GM15510 (cell line): ENCODE measurements around the gene GEMIN7.

ENCODE experiments used
- POLR2A ChIP-seq: IDR thresholded peaks from 3 replicates; pipeline ENCODE4 v1.6.1; 2011; ENCODE audit warnings: borderline replicate concordance; ENCODE audit not compliant: insufficient read length; ENCODE audit errors: extremely low read depth

The GEMIN7 gene

GRCh38 chr19:45091031-45091923 lies 12.2 kb downstream of the GEMIN7 start:
- TF ChIP-seq POLR2A: peak; percentile 60

GRCh38 chr19:45092747-45093678 lies 14.0 kb downstream of the GEMIN7 start, which contains the start of gene PPP1R37:
Gene PPP1R37, plus strand, starts transcription at chr19:45093179. Its CDS starts 147 bp downstream, at chr19:45093326.
- peak; percentile 15 for TF ChIP-seq POLR2A

- TF ChIP-seq POLR2A: no peak
These were observed 15.1 kb downstream of the GEMIN7 start for GRCh38 chr19:45094137-45094536.

DNA sequence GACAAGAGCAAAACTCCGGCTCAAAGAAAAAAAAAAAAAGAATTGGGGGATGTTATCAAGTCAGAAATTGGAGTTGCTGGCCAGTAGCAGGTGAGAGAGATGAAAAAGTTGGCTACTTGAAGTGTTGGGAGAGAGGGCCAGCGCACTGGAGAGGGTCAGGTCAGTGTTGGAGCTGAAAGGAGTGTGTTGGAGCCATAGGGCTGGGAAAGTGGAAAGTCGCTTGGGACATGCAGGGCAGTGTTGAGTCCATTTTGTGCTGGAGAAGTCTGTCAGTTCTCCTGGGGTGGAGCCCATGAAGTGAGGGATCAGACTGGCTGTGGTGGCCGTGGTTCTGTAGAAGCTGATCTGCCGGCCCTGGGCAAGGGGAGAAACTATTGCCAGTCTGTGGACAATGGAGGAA lies 15.6 kb downstream of the GEMIN7 start:
- TF ChIP-seq POLR2A: no peak

GRCh38 chr19:45095496-45096413 lies 16.7 kb downstream of the GEMIN7 start:
- TF ChIP-seq POLR2A: no peak

DNA sequence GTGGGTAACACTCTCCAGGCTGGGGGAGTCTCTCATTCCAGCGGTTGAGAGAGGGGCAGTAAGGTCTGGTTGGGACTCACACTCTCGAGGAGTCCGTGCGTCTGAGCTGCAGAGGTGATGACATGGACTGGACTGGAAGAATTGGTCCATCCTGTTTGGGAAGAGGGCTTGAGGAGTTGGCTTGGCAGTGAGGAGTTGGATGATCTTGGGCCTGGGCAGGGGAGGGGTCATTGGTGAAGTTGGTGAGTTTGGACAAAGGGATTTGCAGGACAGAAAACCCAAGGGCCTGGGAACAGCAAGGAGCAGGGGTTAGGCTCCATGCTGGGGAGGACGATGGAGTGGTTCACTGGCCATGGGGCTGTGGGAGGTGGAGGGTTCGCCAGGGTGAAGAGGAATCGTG lies 17.6 kb downstream of the GEMIN7 start:
- TF ChIP-seq POLR2A: no peak

- TF ChIP-seq POLR2A: no peak
These were observed 18.4 kb downstream of the GEMIN7 start for GRCh38 chr19:45097450-45097775.

DNA sequence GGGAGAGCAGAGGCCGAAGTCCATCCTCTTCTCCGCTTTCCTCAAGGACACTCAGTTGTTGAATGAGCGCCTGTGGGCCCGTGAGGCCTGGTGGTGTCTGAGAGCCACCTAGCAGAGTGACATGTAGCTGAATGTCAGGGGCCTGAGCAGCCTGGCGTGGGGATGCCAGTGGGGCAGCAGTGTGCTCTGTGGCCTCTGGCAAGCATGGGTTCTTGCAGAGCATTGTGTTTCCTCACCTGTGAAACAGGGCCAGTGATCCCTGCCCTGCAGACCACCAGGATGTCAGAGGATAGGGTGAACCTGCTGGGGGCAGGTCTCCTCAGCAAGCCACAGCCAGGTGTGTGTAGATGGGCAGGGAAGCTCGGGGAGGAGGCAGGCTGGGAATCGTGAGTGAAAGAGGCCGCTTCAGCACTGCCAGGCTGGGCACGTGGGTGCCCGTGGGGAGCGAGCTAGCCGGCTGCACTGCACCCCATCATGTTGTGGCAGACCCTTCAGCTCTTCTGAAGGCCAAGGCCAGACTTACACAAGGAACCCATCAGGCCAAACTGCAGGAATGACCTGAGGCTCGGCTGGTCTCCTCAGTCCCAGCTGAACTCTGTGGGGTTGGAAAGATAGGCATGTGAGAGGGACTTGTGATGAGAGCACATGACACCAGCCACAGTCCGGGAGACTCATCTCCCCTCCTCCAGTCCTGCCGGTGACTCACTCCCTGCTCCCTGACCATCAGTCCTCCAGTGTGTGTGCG lies 18.9 kb downstream of the GEMIN7 start:
- no peak for TF ChIP-seq POLR2A

DNA sequence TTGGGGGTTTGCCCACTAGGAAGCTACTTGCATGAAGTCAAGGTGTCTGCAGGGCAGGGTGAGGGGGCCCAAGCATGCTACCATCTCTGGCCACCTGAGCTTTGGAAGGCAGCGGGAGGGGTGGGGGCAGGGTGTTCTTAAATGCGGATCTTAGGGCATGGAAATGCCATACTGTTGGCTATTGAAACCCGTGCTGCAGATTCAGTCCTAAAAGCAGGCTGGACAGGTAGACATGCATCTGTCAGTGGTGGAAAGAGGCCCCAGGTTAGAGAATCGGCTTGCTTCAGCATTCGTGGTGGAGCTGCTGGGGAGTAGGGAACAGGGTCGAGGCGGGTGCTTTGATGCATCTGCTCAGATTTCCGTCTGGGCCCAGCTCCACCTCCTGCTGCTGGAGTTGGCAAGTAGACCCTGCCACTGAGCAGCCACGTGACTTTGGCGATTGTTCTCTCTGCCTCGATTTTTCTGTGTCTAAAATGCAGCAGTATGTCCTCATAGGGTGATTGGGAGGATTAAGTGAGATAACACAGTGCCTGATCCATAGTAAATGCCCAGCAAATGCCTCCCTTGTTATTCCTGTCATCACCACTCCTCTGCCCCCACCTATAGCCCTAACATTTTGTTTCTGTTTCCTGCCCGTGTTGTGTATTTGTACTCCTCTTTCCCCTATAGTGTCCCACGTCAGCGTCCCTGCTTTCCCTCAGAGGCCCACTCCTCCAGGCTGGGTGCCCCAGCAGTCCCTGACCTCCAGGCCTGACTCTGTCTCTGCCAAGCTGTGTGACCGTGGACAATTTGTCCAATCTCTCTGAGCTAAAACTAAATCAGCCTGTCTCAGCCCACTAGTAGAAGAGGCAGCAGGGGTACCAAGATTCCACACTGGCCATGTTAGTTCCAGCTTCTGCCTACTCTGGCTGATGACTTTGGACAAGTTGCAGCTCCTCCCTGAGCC lies 19.7 kb downstream of the GEMIN7 start:
- no peak for TF ChIP-seq POLR2A

- no peak for TF ChIP-seq POLR2A
These were observed 20.6 kb downstream of the GEMIN7 start for GRCh38 chr19:45099467-45100191.

DNA sequence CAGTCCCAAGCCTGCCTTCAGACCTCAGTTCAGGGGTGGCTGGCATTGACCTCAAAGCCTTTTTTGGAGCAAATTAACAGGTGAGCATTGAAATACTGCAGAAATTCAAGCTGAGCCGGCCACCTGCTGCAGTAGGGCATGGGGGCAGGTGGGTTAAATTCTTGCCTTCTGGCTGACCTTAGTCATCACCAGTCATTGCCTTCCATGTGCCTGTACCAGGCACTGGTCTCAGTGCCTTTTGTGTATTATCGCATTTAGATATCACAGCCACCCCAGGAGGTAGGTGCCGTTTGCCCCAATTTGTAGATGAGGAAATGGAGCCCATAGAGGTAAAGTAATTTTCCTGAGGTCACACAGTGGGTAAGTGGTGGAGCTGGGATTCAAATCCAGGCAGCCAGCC lies 21.1 kb downstream of the GEMIN7 start:
- TF ChIP-seq POLR2A: no peak

DNA sequence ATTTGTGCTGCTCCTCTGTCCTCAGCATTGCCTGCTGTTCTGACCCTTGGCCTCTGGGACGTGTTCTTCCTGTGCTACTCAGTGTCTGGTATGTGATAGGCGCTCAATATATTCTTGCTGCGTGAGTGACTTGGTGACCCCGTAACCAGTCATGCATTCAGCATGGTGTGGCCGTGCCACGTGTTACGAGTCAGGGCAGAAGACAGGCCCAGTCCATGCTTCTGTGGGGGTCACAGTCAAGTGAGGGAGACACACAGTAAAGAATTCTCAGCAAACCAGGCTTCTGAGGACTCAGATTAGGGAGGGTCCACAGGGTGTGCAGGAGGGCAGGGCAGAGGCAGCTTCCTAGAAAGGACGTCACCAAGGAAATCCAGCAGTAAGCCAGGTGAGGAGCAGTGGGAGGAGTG lies 21.8 kb downstream of the GEMIN7 start:
- TF ChIP-seq POLR2A: no peak
